Activated CD8-positive, alpha-beta memory T cell treated with anti-CD3 and anti-CD28 coated beads for 36 hours (primary cell): ENCODE results near the gene GLI2. TPM values are rescaled to one million over a fixed set of nuclear protein-coding genes. Genes with fewer than 3 reads are reported as not detected.

Source experiments
- CTCF ChIA-PET: fragments of 350-600 bp; sonication (Branson Sonifier 250); formaldehyde crosslinking; loops from one replicate; lab custom pipeline; 2021; ENCODE audit warnings: antibody characterized with exemption; lab: Charles Lee
- POLR2A ChIA-PET: fragments of 350-600 bp; sonication (Branson Sonifier 250); formaldehyde crosslinking; loops from one replicate; lab custom pipeline; 2021; ENCODE audit warnings: antibody characterized with exemption; lab: Charles Lee
- total RNA-seq, 2 experiments: library from RNA; stranded (reverse); gene quantifications; one replicate each; pipeline ENCODE4 v1.2.3, GENCODE V29; 2021

Gene GLI2
- not detected for total RNA-seq

DNA sequence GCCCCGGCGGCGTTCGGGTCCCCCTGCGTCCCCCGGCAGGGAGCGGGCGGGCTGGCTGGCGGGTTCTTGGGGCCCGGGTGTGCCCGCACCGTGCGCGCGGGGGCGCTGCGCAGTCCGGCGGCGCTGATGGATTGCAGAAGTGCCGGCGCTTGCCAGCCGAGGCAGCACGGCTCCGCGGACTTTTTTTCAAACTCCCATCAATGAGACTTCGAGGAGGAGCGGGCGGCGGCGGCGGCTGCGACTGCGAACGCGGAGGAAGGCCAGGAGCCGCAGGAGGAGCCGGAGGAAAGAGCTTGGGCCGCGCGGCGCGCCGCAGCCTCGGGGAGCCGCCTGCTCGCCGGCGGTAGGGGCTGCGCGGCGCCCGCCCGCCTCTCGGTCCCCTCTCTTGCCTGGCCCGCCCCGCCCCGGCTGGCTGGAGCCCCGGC, at the start of gene GLI2:
Gene GLI2, plus strand, starts transcription at position 123 of the 425 bp plus-strand sequence. CDS start 61,453 bp downstream, outside the sequence.
- POLR2A ChIA-PET = no interaction called here
- CTCF ChIA-PET = no interaction called here

DNA sequence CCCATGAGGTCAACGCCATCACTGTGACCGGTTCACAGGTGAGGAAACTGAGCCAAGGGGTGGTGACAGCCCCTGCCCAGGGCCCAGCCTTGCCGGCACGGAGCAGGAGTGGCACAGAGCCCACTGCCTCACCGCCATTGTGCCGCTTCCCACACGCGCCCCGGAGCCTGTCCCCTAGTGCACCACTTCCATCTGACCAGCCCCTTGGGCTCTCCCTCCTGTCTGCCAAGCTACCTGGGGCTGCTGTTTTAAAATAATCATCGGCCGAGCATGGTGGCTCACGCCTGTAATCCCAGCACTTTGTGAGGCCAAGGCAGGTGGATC, 49.7 kb upstream of the GLI2 start:
- CTCF ChIA-PET = no interaction called here
- POLR2A ChIA-PET = no interaction called here

DNA sequence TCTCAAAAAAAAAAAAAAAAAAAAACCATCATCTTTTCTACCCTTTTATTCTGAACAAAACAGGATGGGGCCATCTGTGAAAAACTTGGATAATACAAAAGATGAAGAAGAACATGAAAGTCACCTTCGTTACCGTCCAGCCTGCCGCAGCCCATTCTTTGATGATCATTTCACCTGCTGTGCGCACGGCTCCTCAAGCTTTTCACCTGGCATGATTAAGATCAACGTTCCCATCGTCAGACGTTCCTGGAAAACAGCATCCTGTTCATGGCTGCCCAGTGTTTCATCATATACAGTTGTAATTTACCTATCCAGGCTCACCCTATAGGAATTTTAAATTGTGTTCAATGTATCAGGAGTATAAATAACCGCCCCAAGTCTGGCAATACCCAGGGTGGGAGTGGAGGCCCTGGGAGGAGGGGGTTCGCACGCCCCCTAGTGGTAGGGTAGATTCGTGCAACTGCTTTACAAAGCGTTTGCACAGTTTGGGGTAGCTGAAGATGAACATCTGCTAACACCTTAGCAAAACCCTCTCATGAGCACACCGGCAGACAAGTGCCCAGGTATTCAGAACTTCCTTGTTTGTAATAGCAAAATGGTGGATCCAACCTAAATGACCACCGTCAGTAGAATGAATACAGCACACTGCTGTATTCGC, 49.0 kb upstream of the GLI2 start:
- POLR2A ChIA-PET = no interaction called here
- CTCF ChIA-PET = interaction anchor here (0.6 kb wide), 1 partner anchor 1484 kb away, joined by 3 read pairs; no protein-coding TSS in a partner anchor

DNA sequence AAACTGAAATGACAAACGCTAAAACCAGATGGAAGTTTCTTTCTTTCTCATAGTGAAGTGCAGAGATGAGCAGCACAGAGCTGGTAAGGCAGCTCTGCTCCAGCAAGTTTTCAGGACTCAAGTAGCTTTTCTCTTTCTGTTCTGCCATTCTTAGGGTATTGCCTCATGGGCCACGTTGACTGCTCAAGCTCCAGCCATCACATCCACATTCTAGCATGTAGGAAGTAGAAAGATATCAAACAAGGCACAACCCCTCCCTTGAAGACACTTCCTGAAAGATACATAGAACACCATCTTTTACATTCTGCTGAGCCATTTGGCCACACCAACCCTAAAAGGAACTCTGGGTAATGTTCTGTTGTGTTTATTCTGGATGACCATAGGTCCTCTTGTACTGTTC, 48.5 kb upstream of the GLI2 start:
- POLR2A ChIA-PET = no interaction called here
- CTCF ChIA-PET = no interaction called here

DNA sequence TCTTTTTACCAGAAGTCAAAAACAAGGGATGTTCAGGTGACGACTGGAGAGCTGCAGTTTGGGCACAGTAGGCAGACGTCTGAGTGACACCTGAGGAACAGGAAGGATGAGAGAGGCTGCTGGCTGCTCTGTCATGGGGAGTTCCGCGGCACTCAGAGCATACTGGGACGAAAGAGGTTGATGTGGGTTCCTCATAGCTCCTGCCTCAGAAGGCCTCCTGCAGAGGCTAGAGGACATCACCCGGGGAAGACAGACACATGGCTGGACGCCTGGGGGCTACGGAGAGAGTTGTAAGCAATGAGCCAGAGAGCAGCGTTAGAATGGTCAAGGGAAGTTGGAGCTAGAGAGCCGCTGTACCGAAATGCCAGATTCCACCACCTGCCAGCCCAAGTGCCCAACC, 45.1 kb upstream of the GLI2 start:
- ChIA-PET CTCF (interaction anchor here (1.4 kb wide), 1 partner anchor 10 kb away, joined by 6 read pairs; no protein-coding TSS in a partner anchor), POLR2A (no interaction called here)

DNA sequence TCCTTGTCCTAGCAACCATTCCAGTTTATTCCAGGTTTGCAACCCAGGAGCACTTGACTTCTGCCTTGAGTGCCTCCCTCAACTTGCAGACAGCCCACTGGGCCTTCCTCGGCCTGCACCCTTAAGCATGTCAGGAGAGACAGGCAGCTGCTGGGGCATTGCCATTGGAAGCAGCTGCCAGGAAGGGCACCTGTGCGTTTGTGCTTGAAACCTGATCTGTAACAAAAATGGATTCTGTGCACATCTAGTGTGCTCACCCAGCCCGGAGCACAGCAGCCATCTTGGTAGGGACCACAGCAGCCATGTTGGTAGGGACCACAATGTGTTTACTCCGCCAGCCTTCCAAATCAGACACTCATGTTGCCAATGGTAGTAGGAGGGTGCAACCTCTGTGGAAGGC, 44.3 kb upstream of the GLI2 start:
- ChIA-PET POLR2A (no interaction called here), CTCF (no interaction called here)

DNA sequence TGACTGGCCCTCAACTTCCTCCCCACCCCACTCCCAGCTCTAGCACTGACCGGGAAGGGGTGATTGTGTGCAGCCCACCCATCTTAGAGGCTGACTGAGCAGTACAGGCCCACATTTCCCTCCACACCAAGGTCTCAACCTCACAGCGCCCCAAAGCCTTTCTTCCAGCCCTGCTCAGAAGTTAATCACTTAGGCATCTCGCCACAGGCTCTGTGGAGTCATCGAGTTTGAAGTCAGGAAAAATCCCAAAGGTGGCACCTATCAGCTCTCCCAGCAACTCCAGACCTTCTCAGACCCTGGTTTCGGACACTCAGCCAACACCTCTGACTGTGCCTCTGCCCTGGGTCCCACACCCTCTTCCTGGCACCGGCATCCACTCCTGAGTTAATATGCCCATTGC, 43.0 kb upstream of the GLI2 start:
- CTCF ChIA-PET = no interaction called here
- POLR2A ChIA-PET = no interaction called here

DNA sequence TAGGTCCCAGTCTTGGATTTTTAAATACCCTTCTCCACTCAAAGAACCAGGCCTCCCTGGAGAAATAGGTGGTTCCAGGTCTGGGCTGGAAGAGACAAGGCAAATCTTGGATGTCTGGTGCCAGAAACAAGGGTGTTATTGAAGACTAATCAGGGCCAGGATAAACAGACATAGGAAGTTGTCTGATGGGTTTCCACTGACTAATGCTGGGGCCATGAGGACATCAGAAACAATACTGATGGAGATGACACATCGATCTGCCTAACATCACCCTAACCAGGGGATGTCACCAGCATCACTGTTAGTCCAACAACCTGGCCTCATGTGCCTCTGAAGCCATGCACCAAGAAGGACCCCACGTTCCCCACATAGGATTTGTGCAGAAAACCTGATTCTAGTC, 42.5 kb upstream of the GLI2 start:
- CTCF ChIA-PET = no interaction called here
- POLR2A ChIA-PET = no interaction called here

DNA sequence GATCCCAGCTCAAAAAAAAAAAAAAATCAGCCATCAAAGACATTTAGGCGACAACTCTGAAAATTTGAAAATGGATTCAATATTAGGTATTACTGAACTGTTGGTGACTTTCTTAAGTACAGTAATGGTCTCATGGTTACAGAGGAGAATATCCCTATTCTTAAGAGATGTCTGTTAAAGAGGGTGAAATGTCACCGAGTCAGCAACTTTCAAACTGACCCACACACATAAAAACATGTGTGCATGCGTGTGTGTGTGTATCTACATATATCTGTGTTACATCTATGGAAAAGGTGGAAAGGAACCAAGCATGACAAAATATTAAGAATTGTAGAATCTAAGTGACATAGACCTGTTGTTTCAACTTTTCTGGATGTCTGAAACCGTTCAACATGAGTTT, 41.6 kb upstream of the GLI2 start:
- CTCF ChIA-PET = interaction anchor here (1.1 kb wide), 1 partner anchor 386 kb away, joined by 3 read pairs; no protein-coding TSS in a partner anchor

DNA sequence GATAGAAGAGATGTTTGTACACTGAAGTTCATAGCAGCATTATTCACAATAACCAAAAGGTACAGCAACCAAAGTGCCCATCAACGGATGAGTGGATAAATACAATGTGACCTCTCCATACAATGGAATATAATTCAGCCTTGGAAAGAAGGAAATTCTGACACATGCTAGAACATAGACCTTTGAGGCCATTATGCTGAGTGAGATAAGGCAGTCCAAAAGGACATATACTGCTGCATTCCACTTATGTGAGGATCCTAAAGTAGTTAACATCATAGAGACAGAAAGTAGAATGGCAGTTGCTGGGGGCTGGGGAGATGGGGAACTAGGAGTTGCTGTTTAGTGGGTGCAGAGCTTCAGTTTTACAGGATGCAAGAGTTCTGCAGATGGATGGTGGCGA, 38.2 kb upstream of the GLI2 start:
- ChIA-PET POLR2A (no interaction called here), CTCF (no interaction called here)

More for the DNA sequence above, 41.6 kb upstream of the GLI2 start:
- POLR2A ChIA-PET = interaction anchor here (0.6 kb wide), 1 partner anchor 975 kb away, joined by 3 read pairs; no protein-coding TSS in a partner anchor

DNA sequence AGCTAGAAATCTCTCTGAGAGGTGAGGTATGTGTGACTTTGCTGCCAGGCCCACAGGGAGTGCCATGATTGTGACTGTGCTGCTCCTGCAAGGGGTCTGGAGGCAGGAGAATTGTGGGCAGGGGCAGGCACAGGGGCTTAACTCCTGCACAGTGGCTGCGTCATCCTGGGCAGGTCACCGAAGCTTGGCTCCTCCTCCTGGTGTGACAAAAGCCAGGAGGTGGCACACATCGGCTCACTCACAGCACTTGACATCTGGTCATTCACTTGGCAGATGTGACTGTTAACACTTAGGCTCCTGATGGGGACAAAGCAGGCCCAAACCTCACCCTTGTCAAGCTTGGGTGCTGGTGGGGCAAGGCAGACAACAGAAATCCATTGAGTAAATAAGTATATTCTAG, 36.4 kb upstream of the GLI2 start:
- POLR2A ChIA-PET = no interaction called here
- CTCF ChIA-PET = no interaction called here

DNA sequence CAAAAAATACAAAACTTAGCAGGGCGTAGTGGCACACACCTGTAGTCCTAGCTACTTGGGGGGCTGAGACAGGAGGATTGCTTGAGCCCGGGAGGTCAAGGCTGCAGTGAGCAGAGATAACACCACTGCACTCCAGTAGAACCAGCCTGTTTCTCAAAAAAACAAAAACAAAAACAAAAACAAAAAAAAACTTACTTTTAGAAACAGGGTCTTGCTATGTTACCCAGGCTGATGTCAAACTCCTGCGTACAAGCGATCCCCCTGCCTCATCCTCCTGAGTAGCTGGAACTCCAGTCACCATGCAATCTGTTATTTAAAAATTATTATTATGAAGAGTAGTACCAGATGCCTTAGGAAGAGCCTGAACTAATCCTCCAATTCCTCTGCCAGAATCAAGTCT, 35.0 kb upstream of the GLI2 start:
- ChIA-PET CTCF (no interaction called here), POLR2A (no interaction called here)

DNA sequence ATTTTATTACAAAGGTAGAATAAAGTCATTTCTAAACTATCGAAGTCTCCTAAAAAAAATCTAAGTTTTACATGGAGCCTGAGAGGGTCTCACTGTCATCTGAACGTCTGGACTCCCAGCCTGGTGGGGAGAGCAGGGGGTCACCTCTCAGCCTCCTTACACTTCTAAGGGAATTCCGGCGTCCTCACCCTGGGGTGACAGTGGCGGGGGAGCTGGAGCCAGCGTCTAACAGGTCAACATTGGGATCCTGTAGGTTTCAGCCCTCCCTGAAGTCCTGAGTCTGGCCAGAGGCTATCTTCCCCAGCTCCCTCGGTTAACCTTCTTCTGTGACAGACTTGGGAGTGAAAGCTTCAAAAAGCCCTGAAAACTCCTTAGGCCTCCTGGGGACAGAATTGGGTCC, 34.6 kb upstream of the GLI2 start:
- POLR2A ChIA-PET = no interaction called here
- CTCF ChIA-PET = no interaction called here

DNA sequence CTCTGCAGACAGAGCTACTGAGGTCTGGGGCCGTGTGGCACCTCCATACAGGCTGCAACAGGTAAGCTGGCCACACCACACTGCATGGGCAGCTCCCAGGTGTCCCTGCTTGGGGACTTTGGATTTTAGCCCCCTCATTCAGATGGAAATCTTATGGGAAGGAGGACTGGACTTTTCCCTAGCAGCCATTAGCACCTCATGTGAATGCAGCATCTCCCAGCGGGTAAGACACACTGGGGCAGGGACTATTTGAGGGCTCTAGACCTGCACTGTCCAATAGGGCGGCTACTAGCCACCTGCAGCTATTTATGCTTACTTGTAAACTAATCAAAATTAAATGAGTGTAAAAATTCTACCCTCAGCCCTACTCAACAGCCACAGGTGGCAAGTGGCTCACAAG, 34.2 kb upstream of the GLI2 start:
- ChIA-PET CTCF (no interaction called here), POLR2A (no interaction called here)

DNA sequence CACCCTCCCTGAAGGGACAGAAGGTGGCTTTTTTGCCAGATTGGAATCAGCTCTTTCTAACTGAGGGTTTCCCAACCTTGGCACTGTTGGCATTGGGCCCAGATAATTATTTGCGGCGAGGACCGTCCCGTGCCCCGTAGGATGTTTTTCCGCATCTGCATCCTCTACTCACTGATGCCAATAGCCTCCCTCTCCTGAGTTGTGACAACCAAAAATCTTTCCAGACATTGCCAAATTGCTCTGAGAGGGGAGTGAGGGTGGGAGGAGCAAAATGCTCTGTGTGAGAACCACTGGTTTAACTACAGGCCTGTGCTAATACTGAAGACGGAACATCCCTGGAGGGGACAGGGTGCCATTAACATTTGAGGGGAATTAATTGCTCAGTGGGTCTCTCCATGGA, 33.6 kb upstream of the GLI2 start:
- ChIA-PET CTCF (no interaction called here), POLR2A (no interaction called here)

DNA sequence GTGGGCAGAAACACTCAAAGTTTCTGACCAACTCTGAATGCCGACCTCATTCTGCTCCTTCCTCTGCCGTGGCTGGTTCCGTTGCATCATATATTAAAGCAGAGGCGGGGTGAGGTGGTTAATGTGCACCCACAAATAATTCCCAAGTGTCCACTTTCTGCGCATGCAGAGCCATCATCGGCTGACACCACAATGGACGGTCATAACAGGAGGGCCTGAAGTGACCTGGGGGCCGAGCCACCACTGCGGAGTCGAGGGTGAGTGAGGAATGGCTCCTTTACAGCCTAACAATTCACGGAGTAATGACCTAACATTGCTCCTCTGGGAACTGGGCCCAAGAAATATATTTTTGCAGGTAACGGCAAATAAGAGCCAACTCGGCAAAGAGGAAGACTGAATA, 32.9 kb upstream of the GLI2 start:
- ChIA-PET CTCF (interaction anchor here (0.6 kb wide), 1 partner anchor 457 kb away, joined by 3 read pairs; no protein-coding TSS in a partner anchor), POLR2A (no interaction called here)

DNA sequence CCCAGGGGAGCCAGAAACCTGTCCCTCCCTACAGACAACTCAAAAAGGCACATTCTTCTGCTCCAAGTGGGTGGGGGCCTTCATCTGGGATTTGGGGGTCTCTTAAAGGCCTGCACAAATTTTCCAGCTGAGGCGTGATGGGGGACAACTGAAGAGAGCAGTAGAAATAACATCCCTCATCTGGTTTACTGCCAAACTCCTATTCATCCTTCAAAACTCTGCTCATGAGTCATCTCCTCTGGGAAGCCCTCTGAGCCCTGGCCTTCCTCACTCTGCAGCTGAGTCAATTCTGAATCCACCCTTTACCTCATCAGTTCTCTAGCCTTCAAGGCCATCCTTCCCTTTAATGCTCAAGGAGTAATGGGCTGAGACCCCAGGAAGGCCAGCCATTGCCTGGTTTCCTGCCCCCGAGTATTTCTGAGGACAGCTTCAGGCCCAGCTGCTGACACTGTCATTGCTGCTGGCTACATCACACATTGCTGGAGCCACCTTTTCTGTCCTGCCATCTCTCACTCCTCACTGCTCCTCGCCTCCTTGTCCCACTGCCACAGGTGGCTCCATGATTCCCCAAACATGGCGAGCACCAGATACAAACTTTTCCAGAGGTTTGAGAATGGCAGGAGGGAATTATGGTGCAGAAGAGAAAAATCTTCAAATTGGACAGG, 32.2 kb upstream of the GLI2 start:
- CTCF ChIA-PET = interaction anchor here (0.6 kb wide), 1 partner anchor 456 kb away, joined by 3 read pairs; no protein-coding TSS in a partner anchor
- POLR2A ChIA-PET = no interaction called here

DNA sequence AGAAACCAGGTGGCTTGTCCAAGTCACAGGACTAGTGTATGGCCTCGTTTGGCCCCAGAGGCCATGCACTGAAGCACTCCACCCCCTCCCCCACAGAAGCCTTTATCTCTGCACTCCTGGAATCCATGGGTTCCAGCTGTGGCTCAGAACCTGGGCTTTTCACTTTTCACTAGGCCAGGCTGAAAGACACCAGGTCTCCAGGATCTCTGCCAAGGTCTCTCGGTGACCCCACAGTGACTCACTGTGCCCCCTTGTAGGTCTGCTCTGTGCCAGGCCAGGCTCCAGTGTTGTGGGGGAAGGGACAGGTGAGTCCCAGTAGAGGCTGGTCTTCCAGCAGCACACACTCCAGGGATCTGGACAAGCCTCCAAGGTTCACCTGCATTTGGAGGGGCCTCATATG, 31.0 kb upstream of the GLI2 start:
- ChIA-PET CTCF (no interaction called here), POLR2A (no interaction called here)

DNA sequence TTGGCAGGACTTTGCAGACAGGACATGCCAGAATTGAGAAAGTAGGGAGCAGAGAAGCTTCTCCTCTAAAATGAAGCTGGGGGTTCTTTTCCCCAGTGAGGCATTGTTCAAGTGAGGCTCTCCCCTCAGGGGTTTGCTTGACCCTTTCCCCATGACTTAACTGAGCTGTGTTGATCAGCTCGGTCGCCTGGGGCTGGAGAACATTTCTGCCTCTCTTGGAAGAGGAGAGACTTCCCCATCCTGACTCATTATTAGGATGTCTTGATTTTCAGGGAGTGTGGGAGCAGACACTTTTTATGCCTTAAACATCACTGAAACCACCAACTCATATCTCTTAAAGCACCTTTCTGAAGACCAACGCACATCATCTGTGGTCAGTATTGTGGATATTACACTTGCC, 27.9 kb upstream of the GLI2 start:
- POLR2A ChIA-PET = no interaction called here

DNA sequence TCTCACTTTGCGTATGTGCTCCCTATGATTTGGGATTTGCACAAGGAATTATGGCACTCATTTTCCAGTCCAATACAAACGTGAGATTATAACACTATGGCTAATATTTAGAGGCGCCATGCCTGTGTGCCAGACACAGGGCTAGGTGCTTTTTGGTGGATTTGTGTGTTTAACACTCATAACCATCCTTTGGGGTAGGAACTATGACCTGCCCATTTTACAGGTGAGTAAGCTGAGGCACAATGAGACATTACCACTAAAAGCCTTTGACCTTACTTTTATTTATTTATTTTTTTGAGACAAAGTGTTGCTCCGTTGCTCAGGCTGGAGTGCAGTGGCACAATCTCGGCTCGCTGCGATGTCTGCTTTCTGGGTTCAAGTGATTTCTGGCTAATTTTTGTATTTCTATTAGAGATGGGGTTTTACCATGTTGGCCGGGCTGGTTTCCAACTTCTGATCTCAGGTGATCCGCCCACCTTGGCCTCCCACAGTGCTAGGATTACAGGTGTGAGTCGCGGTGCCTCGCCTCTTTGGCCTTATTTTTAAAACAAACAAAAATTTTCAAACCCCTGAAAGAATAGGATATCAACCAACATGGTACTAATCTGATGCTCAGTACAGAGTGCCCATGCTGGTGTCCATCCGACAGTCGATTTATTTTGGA, 26.6 kb upstream of the GLI2 start:
- ChIA-PET CTCF (interaction anchor here (0.7 kb wide), 1 partner anchor 760 kb away, joined by 3 read pairs; no protein-coding TSS in a partner anchor), POLR2A (no interaction called here)

More for the DNA sequence above, 27.9 kb upstream of the GLI2 start:
- CTCF ChIA-PET = no interaction called here
